T-helper 1 cell (primary cell): Measurements from ENCODE around the gene ST6GAL2.

ENCODE experiments used
- DNase-seq, 5 donors: peaks; one replicate each; pipeline ENCODE4 v3.0.0-alpha.2; 2012 to 2020

ST6GAL2 gene

GRCh38 chr2:106863387-106863786 is 22.6 kb downstream of the ST6GAL2 start:
- no peak for DNase-seq

DNA sequence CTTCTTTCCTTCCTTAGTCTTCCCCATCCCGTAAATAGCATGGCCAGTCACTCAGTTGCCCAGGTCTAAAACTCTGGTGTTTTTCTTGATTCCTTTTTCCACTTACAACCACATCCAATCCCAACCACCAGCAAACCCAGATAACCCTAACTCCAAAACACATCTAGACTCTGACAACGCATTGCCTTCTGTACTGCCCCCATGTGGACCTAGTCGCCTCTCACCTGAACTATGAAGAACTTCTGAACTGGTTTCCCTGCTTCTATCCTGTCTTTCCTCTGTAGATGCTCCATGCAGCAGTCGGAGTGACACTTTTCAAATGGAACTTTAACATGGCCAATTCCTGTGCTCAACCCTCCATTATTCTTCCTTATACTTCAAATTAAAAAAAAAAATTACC is 26.5 kb downstream of the ST6GAL2 start:
- DNase-seq: no peak

GRCh38 chr2:106858810-106859209 is 27.2 kb downstream of the ST6GAL2 start:
- no peak for DNase-seq

DNA sequence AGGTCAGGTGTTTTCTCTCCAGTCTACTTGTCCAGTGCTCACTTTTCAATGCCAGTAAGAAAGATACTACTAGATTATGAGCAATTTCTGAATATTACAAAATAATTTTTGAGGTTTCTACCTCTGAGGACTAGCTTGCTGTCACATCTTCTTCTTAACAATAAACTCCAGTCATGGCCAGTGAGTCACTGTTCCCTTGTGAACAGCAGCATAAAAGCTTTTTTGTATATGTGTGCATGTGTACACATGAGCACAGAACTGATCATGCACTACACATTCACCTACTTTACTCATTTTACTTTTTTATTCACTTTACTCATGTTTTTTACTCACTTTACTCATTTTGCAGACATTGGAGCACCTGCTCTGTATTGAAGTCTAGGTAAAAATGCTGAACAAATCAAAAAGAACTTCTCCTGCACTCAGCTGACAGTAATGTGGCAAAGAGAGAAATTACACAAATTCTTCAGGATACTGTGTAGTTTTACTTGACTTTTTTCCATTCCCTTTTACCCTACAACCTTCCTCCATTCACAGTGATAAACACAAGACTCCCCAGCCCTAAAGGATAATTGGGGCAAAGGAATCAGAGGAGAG is 28.0 kb downstream of the ST6GAL2 start:
- no peak for DNase-seq

GRCh38 chr2:106853631-106854030 is 32.3 kb downstream of the ST6GAL2 start:
- DNase-seq: no peak

DNA sequence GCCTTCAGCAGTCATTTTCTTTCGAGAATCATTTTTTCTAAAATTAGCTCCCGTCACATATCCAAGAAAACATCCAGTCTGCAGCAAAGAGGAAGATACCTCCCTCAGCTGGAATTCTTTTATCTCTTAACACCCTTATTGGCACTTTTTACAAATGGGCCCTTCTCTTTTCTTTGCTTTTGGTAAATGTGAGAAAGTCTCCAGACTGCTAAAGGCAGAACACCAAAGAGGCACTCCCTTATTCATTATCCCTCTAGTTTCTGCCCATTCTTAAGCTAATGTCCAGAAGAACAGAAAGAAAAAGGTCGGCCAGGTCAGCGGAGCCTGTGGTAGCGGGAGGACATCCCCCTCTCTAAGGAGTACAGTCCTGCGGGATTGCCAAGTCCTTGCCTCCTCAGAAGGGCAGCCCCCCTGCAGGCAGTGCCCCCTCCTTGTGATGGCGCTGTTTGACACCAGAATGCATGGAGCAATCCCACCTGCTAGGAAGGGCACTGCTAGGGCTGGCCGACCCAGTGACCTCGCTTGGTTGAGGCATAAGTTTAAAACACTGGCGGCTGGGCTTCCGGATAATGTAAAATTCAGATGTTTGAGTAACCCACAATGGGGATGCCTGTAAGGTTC is 34.0 kb downstream of the ST6GAL2 start:
- no peak for DNase-seq

GRCh38 chr2:106851087-106851874 is 34.7 kb downstream of the ST6GAL2 start:
- no peak for DNase-seq

DNA sequence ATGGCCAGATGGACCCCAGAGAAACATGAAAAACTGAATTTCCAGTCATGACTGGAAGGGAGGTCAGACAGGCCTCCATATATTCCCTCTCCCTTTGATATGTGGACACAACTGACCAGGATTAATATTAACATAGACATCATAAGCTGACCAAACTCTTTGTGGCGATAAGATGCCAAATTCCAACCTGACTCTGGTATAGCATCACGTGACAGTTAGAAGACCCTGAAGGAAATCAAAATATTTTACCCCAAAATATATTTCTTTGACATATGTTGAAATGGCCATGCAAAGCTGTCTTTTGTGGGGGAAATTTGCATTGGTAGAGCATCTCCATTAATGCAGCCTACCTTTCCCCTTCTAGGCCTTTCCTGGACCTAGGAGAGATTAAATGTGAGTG is 36.7 kb downstream of the ST6GAL2 start:
- no peak for DNase-seq

DNA sequence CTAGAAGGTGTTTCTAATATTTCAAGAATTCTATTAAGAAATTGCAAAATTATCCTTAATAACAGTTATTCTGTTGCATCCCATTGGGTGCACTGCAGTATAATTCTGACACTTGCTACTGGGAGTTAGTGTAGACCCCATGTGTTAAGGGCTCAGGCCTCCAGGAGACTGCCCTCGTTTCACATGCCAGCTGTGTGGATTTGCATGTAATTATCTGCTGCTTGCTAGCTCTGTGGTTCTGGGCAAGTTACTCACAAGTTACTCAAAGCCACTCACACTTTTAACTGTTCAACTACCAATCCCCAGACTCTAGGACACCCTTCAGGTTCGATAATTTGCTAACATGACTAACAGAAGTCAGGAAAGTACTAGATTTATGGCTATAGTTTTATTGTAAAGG is 38.6 kb downstream of the ST6GAL2 start:
- DNase-seq: no peak

DNA sequence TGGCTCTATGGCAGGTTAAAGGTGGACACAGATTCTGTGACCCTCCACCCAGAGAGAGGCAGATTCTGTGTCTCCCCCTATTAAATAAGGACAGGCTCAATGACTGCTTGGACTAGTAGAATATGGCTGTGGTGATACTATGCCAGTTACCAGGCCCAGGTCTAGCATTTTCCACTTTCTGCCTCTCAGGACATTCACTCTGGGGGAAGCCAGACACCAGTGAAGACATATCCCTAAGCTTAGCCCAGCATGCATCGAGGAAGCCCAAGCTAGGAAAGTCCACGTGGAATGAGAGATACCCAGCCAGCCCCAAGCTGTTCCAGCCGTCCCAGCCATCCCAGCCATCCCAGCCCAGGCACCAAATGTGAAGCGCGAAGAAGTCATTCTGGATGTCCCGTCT is 40.3 kb downstream of the ST6GAL2 start:
- no peak for DNase-seq

DNA sequence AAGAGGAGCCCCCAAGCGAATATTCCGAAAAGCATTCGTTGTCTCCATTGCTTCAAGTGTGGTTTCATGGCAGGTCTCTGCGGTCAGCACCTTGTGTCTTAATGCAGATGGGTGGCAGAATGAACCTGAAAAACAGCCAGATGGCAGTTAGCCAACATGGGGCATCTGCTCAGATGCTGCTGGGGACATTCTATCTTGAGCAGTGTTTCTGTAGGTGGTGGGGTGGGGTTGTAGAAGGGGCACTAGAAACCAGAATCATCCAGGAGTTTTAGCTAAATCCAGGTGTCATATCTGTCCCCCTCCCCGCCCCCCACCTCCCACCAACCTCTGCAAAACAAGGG is 42.1 kb downstream of the ST6GAL2 start:
- DNase-seq: no peak

DNA sequence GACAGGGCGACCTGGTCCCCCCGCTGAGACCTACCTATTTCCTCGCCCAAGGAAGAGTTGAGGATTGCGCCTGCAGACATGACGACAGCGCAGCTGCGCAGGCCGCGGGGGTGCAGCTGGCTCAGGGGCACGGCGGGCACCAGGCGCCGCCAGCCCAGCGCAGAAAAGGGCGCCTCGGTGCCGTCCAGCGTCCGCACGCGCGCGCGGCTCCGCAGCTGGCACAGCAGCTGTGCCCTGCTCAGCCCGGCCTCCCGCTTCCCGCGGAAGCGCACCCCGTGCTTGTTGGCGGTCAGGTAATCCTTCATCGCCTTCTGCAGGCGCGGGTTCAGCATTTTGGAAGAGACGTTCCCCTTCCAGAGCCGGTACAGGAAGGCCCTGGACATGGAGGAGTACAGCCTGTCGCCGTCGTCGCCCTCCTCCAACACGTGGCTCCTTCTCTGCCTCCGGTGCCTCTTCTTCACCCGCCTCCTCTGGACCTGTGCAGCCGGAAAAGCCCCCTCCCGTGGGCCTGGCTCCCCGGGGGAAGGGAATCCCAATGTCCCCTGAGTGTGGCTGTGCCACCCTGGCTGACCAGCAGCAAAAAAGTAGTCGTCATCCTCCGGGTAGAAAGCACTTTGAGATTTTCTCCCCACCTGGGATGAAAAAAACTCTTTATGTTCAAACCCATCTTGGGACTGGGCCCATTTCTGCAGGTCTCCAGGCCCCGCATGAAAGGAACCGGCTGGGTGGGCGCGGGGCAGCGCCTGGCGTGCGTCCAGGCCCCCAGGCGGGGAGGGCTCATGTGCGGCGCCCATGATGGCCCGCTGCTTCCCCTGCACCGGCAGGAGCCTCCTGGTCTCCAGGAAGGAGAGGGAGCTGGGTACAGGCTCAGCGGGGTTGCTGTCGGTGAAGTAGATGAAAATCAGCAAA is 42.7 kb downstream of the ST6GAL2 start:
- no peak for DNase-seq

DNA sequence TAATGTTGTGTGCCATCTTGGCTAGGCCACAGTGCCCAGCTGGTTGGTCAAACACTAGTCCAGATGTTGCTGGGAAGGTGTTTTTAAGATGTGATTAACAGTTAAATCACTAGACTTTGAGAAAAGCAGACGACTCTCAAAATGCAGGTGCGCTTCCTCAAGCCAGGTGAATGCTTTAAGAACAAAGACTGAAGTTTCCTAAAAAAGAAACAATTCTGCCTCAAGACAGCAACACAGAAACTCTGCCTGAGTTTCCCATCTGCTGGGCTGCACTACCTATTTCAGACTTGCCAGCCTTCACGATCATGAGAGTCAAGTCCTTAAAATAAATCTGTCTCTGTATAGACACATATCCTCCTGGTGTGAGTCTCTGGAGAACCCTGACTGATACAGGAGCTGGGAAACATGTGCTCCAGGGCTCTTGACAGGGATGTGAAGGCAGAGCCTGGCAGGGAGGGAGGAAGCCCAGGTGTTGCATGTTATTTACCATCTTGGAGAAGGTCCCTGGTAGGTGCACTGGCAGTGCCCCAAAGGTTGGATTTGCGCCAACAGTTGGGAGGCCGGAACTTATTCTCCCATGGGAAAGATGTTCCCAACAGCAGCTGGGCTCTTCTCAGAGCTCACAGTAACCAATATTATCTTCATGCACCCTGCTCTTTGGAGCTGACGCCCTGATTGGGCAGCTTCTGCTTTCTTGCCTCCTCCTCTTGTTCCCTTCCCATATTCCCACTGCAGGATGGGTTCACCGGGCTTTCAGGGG is 43.9 kb downstream of the ST6GAL2 start:
- no peak for DNase-seq

GRCh38 chr2:106840818-106841217 is 45.1 kb downstream of the ST6GAL2 start:
- DNase-seq: no peak

GRCh38 chr2:106839849-106840595 is 45.9 kb downstream of the ST6GAL2 start:
- DNase-seq: no peak

DNA sequence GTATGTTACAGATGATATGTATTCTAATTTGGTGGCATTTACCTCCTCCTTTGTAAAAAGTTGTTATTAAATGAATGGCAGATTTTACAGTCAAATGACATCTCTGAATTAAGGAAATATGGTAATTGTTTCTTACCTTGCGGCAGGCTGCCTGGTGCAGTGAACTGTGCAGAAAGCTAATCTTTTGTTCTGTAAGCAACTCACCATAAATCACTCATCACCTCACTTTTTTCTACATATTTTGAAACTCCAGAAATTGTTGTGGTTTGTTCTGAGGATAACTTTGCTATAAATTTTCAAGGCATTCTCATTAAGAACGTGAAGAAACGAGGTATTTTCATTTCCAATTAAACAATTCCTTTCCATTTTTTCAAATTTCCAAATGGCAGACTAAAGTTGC is 52.7 kb downstream of the ST6GAL2 start:
- no peak for DNase-seq

- DNase-seq: no peak
Measured at GRCh38 chr2:106831816-106832569, 54.0 kb downstream of the ST6GAL2 start.

DNA sequence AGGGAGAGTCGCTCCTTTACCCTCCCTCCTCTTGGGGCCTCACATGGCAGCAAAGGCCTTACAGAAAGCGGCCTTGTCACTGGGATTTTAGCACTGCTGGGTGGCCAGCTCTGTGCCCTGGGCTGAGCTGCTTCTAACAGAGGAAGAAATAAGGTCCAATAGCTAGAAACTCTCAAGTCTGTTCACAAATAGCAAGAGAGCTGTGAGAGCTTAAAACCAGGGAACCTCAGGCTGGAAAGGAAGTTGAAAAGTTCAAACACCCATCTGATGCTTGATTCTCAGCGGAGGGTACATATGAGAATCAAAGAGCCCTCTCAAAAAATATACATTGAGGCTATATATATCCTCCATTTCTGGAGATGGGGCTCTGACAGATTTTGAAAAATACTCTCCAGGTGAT is 54.7 kb downstream of the ST6GAL2 start:
- DNase-seq: no peak

DNA sequence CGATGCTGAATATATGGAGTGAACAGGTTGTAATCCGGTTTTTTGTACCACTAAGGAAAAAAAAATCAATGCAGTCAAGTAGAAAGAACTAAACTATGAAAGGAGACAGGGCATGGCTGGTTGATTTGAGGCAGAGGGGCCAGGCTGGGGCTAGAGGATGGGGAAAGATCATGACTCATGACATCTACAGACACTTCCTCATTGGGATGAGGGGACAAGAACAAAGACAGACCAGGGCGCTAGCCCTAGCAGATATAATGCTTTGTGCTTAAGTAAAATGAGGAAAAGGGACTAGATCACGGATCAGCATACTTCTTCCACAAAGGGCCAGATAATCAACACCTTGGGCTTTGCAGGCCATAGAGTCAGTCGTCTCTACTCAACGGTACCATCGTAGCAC is 55.8 kb downstream of the ST6GAL2 start:
- no peak for DNase-seq

GRCh38 chr2:106828119-106828518 is 57.8 kb downstream of the ST6GAL2 start:
- DNase-seq: no peak

DNA sequence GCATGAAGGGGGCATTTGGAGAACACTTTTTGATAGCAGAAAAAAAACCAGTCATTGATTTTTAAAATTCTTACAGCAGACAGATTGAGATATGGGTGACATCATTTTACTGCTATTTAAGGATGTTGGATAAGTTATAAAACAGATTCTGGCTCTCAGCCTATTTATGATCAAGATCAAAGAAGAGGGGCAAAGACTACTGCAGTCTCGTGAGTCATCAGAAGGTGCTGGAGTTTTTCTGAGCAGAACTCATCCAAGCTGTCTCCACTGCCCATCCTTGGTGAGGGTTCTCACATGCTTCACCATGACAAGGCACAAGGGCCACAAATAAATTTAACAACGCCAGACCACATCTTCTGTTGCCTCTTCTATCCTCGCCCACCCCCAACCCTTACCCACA is 58.8 kb downstream of the ST6GAL2 start:
- DNase-seq: no peak
